PC-9 (cell line): ENCODE results near the gene SLC4A9. TPM values are rescaled to one million over a fixed set of nuclear protein-coding genes. Genes with fewer than 3 reads are reported as not detected.

Experiments
- BruUV-seq: library from RNA; stranded (reverse); fragments of 400-500 nt; replicated peaks from 2 replicates; lab custom pipeline; 2021; lab: Mats Ljungman, UMichigan
- CTCF ChIA-PET: fragments of 300-600 bp; sonication (Branson Sonifier 250); formaldehyde crosslinking; loops from one replicate; lab custom pipeline; 2022; ENCODE audit warnings: antibody characterized with exemption; lab: Charles Lee
- POLR2A ChIA-PET: fragments of 300-600 bp; sonication (Branson Sonifier 250); formaldehyde crosslinking; loops from one replicate; lab custom pipeline; 2022; ENCODE audit warnings: antibody characterized with exemption; ENCODE audit not compliant: unreplicated experiment; lab: Charles Lee
- DNase-seq, 2 experiments: peaks; one replicate each; pipeline versions ENCODE4 v3.0.0 to v3.0.0-alpha.2; 2015 to 2022; ENCODE audit warnings: mixed read lengths in 1 of 2
- H2AFZ ChIP-seq: fragments of 200-600 bp; sonication (generic); 2 replicates; pipeline ENCODE4 v1.8.1; 2017; ENCODE audit warnings: antibody characterized with exemption
- H3F3A ChIP-seq: fragments of 200-600 bp; sonication (generic); 2 replicates; pipeline ENCODE4 v1.8.1; 2017; ENCODE audit warnings: antibody characterized with exemption, mild to moderate bottlenecking, low read depth; ENCODE audit not compliant: insufficient read depth
- H3K27ac ChIP-seq: fragments of 200-600 bp; sonication (generic); 2 replicates; pipeline ENCODE4 v1.6.1; 2016; ENCODE audit warnings: mixed run types
- H3K27me3 ChIP-seq: fragments of 200-600 bp; sonication (generic); 2 replicates; pipeline ENCODE4 v1.6.1; 2016; ENCODE audit warnings: low read depth, mixed run types; ENCODE audit not compliant: insufficient read depth
- H3K36me3 ChIP-seq: fragments of 200-600 bp; sonication (generic); 2 replicates; pipeline ENCODE4 v1.6.1; 2016; ENCODE audit warnings: low read depth, mixed run types
- H3K4me1 ChIP-seq: fragments of 200-600 bp; sonication (generic); replicated peaks from 2 replicates; pipeline ENCODE4 v1.6.1; 2016; ENCODE audit warnings: mixed run types; ENCODE audit not compliant: insufficient read depth
- H3K4me2 ChIP-seq: fragments of 200-600 bp; sonication (generic); 2 replicates; pipeline ENCODE4 v1.6.1; 2017; ENCODE audit warnings: mixed run types
- H3K4me3 ChIP-seq: fragments of 200-600 bp; sonication (generic); 2 replicates; pipeline ENCODE4 v1.6.1; 2016; ENCODE audit warnings: mixed run types
- H3K79me2 ChIP-seq: fragments of 200-600 bp; sonication (generic); 2 replicates; pipeline ENCODE4 v1.6.1; 2017; ENCODE audit warnings: low read depth, mixed run types
- H3K9me2 ChIP-seq: fragments of 200-600 bp; sonication (generic); 2 replicates; pipeline ENCODE4 v1.8.1; 2017; ENCODE audit warnings: mild to moderate bottlenecking; ENCODE audit not compliant: insufficient read depth
- H3K9me3 ChIP-seq: fragments of 200-600 bp; sonication (generic); 2 replicates; pipeline ENCODE4 v1.8.1; 2016; ENCODE audit warnings: low read depth; ENCODE audit not compliant: insufficient read depth
- H4K20me1 ChIP-seq: fragments of 200-600 bp; sonication (generic); 2 replicates; pipeline ENCODE4 v1.8.1; 2017; ENCODE audit not compliant: insufficient read depth
- EZH2 ChIP-seq: fragments of 200-600 bp; sonication (generic); IDR thresholded peaks from 2 replicates; pipeline ENCODE4 v1.8.0; 2017; ENCODE audit warnings: antibody characterized with exemption, low read depth
- intact Hi-C: fragments of 100-400 bp; cut with micrococcal nuclease; formaldehyde crosslinking; loops from one replicate; pipeline ENCODE4 v1.10.0; 2022; ENCODE audit not compliant: unreplicated experiment
- total RNA-seq: library from RNA; stranded (reverse); gene quantifications from 2 replicates; pipeline ENCODE4 v1.2.3, GENCODE V29; 2021
- TF ChIP-seq, protein P1 (sequence below): fragments of 200-600 bp; sonication (generic); conservative IDR thresholded peaks from 2 replicates; pipeline ENCODE4 v1.6.1; 2017; ENCODE audit warnings: mixed run types, antibody characterized with exemption, mild to moderate bottlenecking, moderate library complexity

SLC4A9 gene
- total RNA-seq, 1 experiment from 2014 or later = 0.20 TPM

DNA sequence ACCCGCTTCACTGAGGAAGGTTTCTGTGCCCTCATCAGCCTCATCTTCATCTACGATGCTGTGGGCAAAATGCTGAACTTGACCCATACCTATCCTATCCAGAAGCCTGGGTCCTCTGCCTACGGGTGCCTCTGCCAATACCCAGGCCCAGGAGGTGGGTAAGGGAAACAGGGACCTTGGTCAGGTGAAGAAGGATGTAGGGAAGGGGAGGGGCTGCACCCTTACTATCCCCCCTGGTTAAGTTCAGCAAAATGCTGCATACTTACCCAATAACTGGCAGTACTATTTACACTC, 4.4 kb downstream of the SLC4A9 start:
- Histone ChIP-seq H4K20me1 (no peaks in the 10 kb centered on the region), H2AFZ (no peak overlapping the region), H3K4me3 (no peak overlapping the region), H3K9me2 (no peaks in the 10 kb centered on the region), H3K4me2 (no peak overlapping the region), H3K4me1 (no peaks in the 10 kb centered on the region), H3K9me3 (no peaks in the 10 kb centered on the region), H3K79me2 (no peaks in the 10 kb centered on the region), H3F3A (no peaks in the 10 kb centered on the region), H3K27ac (no peak overlapping the region), H3K36me3 (no peaks in the 10 kb centered on the region), H3K27me3 (no peaks in the 10 kb centered on the region)
- TF ChIP-seq, protein P1, sequence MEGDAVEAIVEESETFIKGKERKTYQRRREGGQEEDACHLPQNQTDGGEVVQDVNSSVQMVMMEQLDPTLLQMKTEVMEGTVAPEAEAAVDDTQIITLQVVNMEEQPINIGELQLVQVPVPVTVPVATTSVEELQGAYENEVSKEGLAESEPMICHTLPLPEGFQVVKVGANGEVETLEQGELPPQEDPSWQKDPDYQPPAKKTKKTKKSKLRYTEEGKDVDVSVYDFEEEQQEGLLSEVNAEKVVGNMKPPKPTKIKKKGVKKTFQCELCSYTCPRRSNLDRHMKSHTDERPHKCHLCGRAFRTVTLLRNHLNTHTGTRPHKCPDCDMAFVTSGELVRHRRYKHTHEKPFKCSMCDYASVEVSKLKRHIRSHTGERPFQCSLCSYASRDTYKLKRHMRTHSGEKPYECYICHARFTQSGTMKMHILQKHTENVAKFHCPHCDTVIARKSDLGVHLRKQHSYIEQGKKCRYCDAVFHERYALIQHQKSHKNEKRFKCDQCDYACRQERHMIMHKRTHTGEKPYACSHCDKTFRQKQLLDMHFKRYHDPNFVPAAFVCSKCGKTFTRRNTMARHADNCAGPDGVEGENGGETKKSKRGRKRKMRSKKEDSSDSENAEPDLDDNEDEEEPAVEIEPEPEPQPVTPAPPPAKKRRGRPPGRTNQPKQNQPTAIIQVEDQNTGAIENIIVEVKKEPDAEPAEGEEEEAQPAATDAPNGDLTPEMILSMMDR = no peak
- TF ChIP-seq EZH2 = no peak
- DNase-seq = no peak
- intact Hi-C loops = no loop called here
- CTCF ChIA-PET = interaction anchor here (1.6 kb wide), 1 partner anchor 8 kb away, joined by 13 read pairs; no protein-coding TSS in a partner anchor
- BruUV-seq = no TSS peak
- POLR2A ChIA-PET = no interaction called here

DNA sequence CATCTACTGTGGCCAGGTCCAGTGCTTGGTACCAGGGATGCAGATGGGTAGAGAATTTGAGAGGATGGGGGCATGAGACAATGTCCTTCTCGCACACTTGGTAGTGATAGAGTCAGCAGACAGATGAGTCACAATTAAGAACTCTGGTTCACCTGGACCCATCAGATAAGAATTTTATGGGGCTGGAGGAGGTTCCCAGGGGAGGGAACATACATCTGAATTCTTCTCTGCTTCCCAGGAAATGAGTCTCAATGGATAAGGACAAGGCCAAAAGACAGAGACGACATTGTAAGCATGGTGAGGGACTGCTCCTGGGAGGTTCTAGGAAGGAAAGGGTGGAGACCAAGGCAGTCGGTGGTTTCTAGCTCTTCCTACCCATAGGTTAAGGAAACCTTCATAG, 5.3 kb downstream of the SLC4A9 start:
- no peak overlapping the region for H2AFZ ChIP-seq
- H3K79me2 ChIP-seq = no peaks in the 10 kb centered on the region
- H3K27ac ChIP-seq = no peak overlapping the region
- CTCF ChIA-PET = no interaction called here
- intact Hi-C loops = no loop called here
- no peaks in the 10 kb centered on the region for H3K36me3 ChIP-seq
- no TSS peak for BruUV-seq
- POLR2A ChIA-PET = interaction anchor here (0.7 kb wide), 1 partner anchor 19 kb away, joined by 3 read pairs; the partner anchor contains the start of gene HBEGF
- H4K20me1 ChIP-seq = no peaks in the 10 kb centered on the region
- no peak overlapping the region for H3K4me2 ChIP-seq
- DNase-seq = peak in 1 of 2 experiments; percentile 53
- no peaks in the 10 kb centered on the region for H3K9me2 ChIP-seq
- H3K4me3 ChIP-seq = no peak overlapping the region
- no peaks in the 10 kb centered on the region for H3K27me3 ChIP-seq
- no peaks in the 10 kb centered on the region for H3F3A ChIP-seq
- H3K4me1 ChIP-seq = no peaks in the 10 kb centered on the region
- TF ChIP-seq, protein P1 = no peak
- no peak for TF ChIP-seq EZH2
- H3K9me3 ChIP-seq = no peaks in the 10 kb centered on the region

DNA sequence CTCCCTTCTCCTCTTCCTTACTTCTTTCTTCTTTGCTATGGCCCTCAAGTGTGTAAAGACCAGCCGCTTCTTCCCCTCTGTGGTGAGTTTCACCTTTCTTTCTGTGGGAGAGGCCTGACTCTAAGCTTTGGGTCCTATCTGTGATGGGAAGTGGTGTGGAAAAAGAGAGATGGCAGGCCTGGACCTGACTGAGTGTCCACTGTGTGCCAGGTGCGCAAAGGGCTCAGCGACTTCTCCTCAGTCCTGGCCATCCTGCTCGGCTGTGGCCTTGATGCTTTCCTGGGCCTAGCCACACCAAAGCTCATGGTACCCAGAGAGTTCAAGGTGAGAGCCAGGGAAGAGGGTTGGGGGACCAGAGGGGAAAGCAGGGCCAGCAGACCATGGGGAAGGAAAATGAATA, 5.9 kb downstream of the SLC4A9 start:
- Histone ChIP-seq H3F3A (no peaks in the 10 kb centered on the region), H3K4me1 (no peaks in the 10 kb centered on the region), H3K27ac (no peak overlapping the region), H3K9me3 (no peaks in the 10 kb centered on the region), H3K4me2 (no peak overlapping the region), H3K79me2 (no peaks in the 10 kb centered on the region), H3K27me3 (no peaks in the 10 kb centered on the region), H3K36me3 (no peaks in the 10 kb centered on the region), H3K4me3 (no peak overlapping the region), H2AFZ (no peak overlapping the region), H4K20me1 (no peaks in the 10 kb centered on the region), H3K9me2 (no peaks in the 10 kb centered on the region)
- BruUV-seq = no TSS peak
- POLR2A ChIA-PET = interaction anchor here (0.7 kb wide), 1 partner anchor 20 kb away, joined by 3 read pairs; the partner anchor contains the start of gene HBEGF
- no peak for DNase-seq
- no peak for TF ChIP-seq EZH2
- TF ChIP-seq, protein P1 = no peak
- intact Hi-C loops = no loop called here
- CTCF ChIA-PET = no interaction called here
